Nephron progenitor cell (in vitro differentiated cells): Measurements from ENCODE around the gene ESCO1.

Source experiments
- DNase-seq: peaks from one replicate; pipeline ENCODE4 v3.0.0; 2021
- H3K27ac Mint-ChIP-seq: 2 replicates; pipeline ENCODE4 v1.8.0; 2021; ENCODE audit warnings: mild to moderate bottlenecking, moderate library complexity, mixed read lengths
- H3K27me3 Mint-ChIP-seq: 2 replicates; pipeline ENCODE4 v1.8.0; 2021; ENCODE audit warnings: mild to moderate bottlenecking, low read depth, mixed read lengths; ENCODE audit not compliant: poor library complexity
- H3K36me3 Mint-ChIP-seq: 2 replicates; pipeline ENCODE4 v1.8.0; 2021; ENCODE audit warnings: low read depth, mixed read lengths
- H3K4me1 Mint-ChIP-seq: 2 replicates; pipeline ENCODE4 v1.8.0; 2021; ENCODE audit warnings: mixed read lengths
- H3K4me3 Mint-ChIP-seq: 2 replicates; pipeline ENCODE4 v1.8.0; 2021; ENCODE audit warnings: mild to moderate bottlenecking, moderate library complexity, mixed read lengths
- H3K9me3 Mint-ChIP-seq: 2 replicates; pipeline ENCODE4 v1.8.0; 2021; ENCODE audit warnings: mild to moderate bottlenecking, moderate library complexity, mixed read lengths
- TF ChIP-seq, protein P1 (sequence below): fragments of 200-600 bp; sonication (generic); IDR thresholded peaks from 2 replicates; pipeline ENCODE4 v1.5.0; 2021; ENCODE audit warnings: antibody characterized with exemption

ESCO1 gene

DNA sequence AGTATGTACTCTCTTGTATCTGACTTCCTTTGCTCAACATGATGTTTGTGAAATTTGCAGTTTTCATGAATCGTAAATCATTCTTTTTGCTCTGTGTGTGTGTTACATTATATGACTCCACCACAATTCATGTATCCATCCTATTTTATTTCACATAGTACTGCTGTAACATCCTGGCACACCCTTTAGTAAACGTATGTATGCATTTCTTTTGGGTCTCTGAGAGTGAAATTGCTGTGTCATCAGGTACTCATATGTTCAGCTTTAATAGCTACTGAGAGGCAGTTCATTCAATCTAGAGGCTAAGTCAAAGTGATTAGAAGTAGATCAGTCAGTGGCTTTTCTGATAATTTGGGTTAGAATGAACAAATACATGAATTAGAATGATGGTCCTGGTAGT is 118.8 kb downstream of the ESCO1 start:
- no peaks in the 10 kb centered on the region for H3K9me3 Mint-ChIP-seq
- peaks cover 37% of the 10 kb centered on the region for H3K4me1 Mint-ChIP-seq
- no peak for DNase-seq
- no peaks in the 10 kb centered on the region for H3K27me3 Mint-ChIP-seq
- peaks cover 62% of the 10 kb centered on the region for H3K36me3 Mint-ChIP-seq
- TF ChIP-seq, protein P1, sequence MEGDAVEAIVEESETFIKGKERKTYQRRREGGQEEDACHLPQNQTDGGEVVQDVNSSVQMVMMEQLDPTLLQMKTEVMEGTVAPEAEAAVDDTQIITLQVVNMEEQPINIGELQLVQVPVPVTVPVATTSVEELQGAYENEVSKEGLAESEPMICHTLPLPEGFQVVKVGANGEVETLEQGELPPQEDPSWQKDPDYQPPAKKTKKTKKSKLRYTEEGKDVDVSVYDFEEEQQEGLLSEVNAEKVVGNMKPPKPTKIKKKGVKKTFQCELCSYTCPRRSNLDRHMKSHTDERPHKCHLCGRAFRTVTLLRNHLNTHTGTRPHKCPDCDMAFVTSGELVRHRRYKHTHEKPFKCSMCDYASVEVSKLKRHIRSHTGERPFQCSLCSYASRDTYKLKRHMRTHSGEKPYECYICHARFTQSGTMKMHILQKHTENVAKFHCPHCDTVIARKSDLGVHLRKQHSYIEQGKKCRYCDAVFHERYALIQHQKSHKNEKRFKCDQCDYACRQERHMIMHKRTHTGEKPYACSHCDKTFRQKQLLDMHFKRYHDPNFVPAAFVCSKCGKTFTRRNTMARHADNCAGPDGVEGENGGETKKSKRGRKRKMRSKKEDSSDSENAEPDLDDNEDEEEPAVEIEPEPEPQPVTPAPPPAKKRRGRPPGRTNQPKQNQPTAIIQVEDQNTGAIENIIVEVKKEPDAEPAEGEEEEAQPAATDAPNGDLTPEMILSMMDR, result no peak
- peak overlapping the region; percentile 71 for H3K27ac Mint-ChIP-seq
- no peak overlapping the region for H3K4me3 Mint-ChIP-seq

DNA sequence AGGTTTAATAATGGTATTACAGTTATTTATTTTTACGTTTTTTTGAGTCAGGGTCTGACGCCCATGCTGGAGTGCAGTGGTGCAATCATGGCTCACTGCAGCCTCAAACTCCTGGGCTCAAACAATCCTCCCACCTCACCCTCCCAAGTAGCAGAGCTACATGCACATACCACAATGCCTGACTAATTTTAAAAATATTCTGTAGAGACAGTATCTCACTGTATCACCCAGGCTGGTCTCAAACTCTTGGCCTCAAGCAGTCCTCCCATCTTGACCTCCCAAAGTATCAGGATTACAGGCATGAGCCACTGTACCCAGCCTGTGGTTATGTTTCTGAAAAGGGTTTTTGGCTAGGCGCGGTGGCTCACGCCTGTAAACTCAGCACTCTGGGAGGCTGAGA is 120.8 kb downstream of the ESCO1 start:
- H3K36me3 Mint-ChIP-seq, result peaks cover 58% of the 10 kb centered on the region
- H3K27me3 Mint-ChIP-seq, result no peaks in the 10 kb centered on the region
- no peak overlapping the region for H3K4me3 Mint-ChIP-seq
- DNase-seq, result no peak
- H3K27ac Mint-ChIP-seq, result no peak overlapping the region
- H3K4me1 Mint-ChIP-seq, result peaks cover 29% of the 10 kb centered on the region
- peaks cover 2% of the 10 kb centered on the region for H3K9me3 Mint-ChIP-seq
- TF ChIP-seq, protein P1, result no peak
